Activated CD4-positive, alpha-beta memory T cell treated with anti-CD3 and anti-CD28 coated beads, Interleukin-2, amount 10 ng/mL, durations not matched to agents 7 days and 5 days (primary cell): ENCODE results near the gene BTBD9. TPM values are rescaled to one million over a fixed set of nuclear protein-coding genes. Genes with fewer than 3 reads are reported as not detected.

ENCODE experiments used
- CTCF ChIA-PET: fragments of 350-600 bp; sonication (Branson Sonifier 250); formaldehyde crosslinking; loops from one replicate; lab custom pipeline; 2021; ENCODE audit warnings: antibody characterized with exemption, inconsistent platforms; lab: Charles Lee
- POLR2A ChIA-PET: fragments of 350-600 bp; sonication (Branson Sonifier 250); formaldehyde crosslinking; loops from one replicate; lab custom pipeline; 2021; ENCODE audit warnings: antibody characterized with exemption; lab: Charles Lee
- DNase-seq: peaks from one replicate; pipeline ENCODE4 v3.0.0-alpha.2; 2020
- H3K27ac Mint-ChIP-seq: one replicate; pipeline ENCODE4 v1.8.0; 2021; ENCODE audit warnings: mild to moderate bottlenecking, mixed read lengths
- H3K27me3 Mint-ChIP-seq: one replicate; pipeline ENCODE4 v1.8.0; 2021; ENCODE audit warnings: mixed read lengths
- H3K36me3 Mint-ChIP-seq: one replicate; pipeline ENCODE4 v1.8.0; 2021; ENCODE audit warnings: low read depth, mixed read lengths
- H3K4me1 Mint-ChIP-seq: one replicate; pipeline ENCODE4 v1.8.0; 2021; ENCODE audit warnings: mixed read lengths
- H3K4me3 Mint-ChIP-seq: one replicate; pipeline ENCODE4 v1.8.0; 2021; ENCODE audit warnings: mild to moderate bottlenecking, mixed read lengths
- H3K9me3 Mint-ChIP-seq: one replicate; pipeline ENCODE4 v1.8.0; 2021; ENCODE audit warnings: mixed read lengths
- total RNA-seq, 2 experiments: library from RNA; stranded (reverse); gene quantifications; one replicate each; pipeline ENCODE4 v1.2.3, GENCODE V29; 2021

The BTBD9 gene
- total RNA-seq, 2 experiments from 2014 or later, result 14.7 to 16.1 TPM

DNA sequence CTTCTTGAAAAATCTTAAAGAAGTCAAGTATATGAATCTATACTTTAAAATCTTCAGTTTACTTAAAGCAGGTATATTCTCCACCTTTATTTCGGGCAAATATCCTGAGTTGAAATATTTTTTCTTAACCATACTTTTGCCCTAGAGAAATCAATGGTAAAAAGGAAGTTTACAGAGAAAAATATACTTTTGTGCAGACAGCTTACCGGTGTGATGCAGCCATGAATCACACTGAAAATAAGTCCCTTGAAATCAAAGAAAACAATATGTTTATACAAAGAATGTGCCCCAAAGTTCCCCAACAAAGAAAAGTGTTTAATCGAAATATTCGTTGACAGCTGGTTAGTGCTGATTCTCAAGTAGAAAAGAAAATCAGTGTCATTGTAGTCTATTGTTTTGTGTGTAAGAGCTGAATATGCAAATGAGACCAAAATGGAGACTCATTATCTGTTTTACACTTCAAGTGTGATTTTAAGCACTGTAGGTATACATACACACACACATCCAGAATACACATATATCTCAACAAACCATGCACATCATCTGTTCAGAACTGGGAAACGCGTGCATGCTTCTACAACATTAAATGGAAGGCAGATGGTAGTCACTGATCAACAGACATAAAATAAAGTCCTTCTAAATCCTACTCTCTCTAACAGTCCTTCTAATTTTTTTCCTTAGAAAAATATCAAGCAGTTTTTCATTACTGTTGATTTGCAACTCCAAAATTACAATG lies 73.3 kb downstream of the BTBD9 start:
- Mint-ChIP-seq H3K4me1 (peaks cover 5% of the 10 kb centered on the region), H3K9me3 (no peaks in the 10 kb centered on the region), H3K27me3 (no peaks in the 10 kb centered on the region), H3K4me3 (no peak overlapping the region), H3K36me3 (no peaks in the 10 kb centered on the region), H3K27ac (no peak overlapping the region)
- no peak for DNase-seq
- ChIA-PET POLR2A (interaction anchor here (0.8 kb wide), 1 partner anchor 137 kb away, joined by 3 read pairs; the partner anchor contains the start of gene GLO1), CTCF (no interaction called here)

- Mint-ChIP-seq H3K27me3 (no peaks in the 10 kb centered on the region), H3K27ac (no peak overlapping the region), H3K9me3 (no peaks in the 10 kb centered on the region), H3K4me3 (no peak overlapping the region), H3K36me3 (no peaks in the 10 kb centered on the region), H3K4me1 (no peaks in the 10 kb centered on the region)
- no peak for DNase-seq
- POLR2A ChIA-PET, result no interaction called here
- CTCF ChIA-PET, result no interaction called here
Measured at GRCh38 chr6:38564301-38564700, 75.4 kb downstream of the BTBD9 start.

DNA sequence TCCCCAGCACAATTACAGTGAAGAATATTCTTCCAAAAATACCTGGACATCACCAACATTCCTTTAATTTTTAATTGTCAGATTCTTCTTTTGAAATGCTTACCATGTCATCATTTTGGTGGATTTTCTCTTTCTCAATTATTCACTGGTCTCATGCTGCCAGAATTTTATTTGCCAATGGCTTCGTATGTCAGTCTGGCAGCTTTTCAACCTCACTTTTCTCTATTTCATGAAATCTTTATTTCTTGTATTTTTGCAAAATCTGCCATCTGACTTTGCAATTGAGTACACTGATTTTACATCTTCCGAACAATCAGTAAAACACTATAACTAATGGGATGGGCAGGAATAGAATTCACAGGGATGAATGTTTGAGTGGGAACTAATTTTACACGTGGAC lies 84.1 kb downstream of the BTBD9 start:
- no peaks in the 10 kb centered on the region for H3K9me3 Mint-ChIP-seq
- no peak overlapping the region for H3K4me3 Mint-ChIP-seq
- ChIA-PET CTCF (no interaction called here), POLR2A (no interaction called here)
- H3K4me1 Mint-ChIP-seq, result no peaks in the 10 kb centered on the region
- no peaks in the 10 kb centered on the region for H3K36me3 Mint-ChIP-seq
- H3K27me3 Mint-ChIP-seq, result no peaks in the 10 kb centered on the region
- no peak for DNase-seq
- no peak overlapping the region for H3K27ac Mint-ChIP-seq

DNA sequence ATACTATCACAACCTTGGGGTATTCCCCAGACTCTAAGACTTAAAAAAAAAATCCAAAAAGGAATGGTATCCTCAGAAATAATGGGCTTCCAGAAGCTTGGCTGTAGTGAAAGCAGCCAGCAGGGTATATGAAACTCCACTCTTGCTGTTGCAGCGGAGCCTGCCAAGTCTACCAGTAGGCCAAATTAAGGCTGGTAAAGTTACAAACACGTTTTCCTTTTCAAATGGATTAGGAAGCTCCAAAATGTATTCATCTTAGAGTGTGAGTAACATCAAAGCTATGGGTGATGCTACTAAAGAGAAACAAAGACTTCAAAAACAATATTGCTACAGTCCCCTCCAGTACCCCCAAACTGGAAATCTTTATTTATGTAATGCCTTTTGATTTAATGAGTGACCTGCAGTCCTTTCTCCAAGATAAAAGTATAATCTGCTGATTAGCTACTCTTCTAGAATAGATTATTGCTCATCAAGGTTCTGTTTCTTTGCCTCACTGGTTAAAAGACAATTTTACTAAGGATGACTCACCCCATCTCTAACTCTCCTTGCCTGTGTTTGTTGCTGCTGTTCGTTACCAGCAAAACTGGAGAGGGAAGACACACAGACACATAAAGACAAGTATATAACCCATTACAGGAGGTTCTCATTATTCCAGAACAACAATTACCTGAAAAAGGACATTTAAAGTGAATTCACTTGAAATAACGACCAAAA lies 84.9 kb downstream of the BTBD9 start:
- no peaks in the 10 kb centered on the region for H3K4me1 Mint-ChIP-seq
- no peaks in the 10 kb centered on the region for H3K36me3 Mint-ChIP-seq
- no peak overlapping the region for H3K4me3 Mint-ChIP-seq
- ChIA-PET POLR2A (no interaction called here), CTCF (no interaction called here)
- DNase-seq, result no peak
- no peaks in the 10 kb centered on the region for H3K9me3 Mint-ChIP-seq
- no peak overlapping the region for H3K27ac Mint-ChIP-seq
- H3K27me3 Mint-ChIP-seq, result no peaks in the 10 kb centered on the region

GRCh38 chr6:38554014-38554413 lies 85.7 kb downstream of the BTBD9 start:
- no peak for DNase-seq
- Mint-ChIP-seq H3K4me1 (no peaks in the 10 kb centered on the region), H3K4me3 (no peak overlapping the region), H3K9me3 (no peaks in the 10 kb centered on the region), H3K36me3 (no peaks in the 10 kb centered on the region), H3K27ac (no peak overlapping the region), H3K27me3 (no peaks in the 10 kb centered on the region)
- ChIA-PET POLR2A (no interaction called here), CTCF (no interaction called here)

DNA sequence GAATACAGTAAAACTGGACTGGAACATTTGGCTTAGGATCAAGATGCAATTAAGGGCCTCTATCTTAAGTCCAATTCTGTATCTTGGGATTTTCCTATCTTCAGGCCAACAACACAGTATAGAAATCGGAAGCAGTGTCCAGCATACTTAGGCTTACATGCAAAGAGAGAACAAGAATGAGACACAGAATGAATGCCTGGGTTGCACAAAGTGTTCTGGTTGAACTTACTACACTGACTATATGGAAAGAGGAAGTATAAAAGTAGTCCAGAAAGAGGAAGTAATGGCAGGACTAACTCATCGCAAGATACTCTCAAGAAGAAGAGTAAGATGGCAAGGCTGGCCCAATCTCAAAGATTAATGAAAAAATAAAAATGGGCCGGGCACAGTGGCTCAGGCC lies 87.6 kb downstream of the BTBD9 start:
- Mint-ChIP-seq H3K36me3 (no peaks in the 10 kb centered on the region), H3K4me3 (no peak overlapping the region), H3K4me1 (no peaks in the 10 kb centered on the region), H3K9me3 (no peaks in the 10 kb centered on the region), H3K27me3 (no peaks in the 10 kb centered on the region), H3K27ac (no peak overlapping the region)
- ChIA-PET CTCF (no interaction called here), POLR2A (no interaction called here)
- DNase-seq, result no peak

DNA sequence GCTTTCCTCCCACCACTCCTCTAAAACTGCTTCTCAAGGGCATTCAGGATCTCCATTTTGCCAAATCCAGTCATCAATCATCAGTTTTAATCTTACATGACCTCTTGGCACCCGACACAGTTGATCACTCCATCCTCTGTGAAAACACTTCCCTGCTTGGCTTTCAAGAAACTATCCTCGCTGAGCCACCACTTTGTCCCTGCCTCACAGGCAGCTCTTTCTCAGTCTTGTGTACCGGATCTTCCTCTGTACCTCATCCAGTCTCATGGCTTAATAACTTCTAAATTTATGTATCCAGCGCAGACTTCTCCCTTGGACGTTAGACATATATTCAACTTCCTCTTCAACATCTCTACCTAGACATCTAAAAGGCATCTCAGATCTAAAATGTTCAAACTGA lies 89.9 kb downstream of the BTBD9 start:
- DNase-seq, result no peak
- ChIA-PET CTCF (no interaction called here), POLR2A (no interaction called here)
- Mint-ChIP-seq H3K36me3 (no peaks in the 10 kb centered on the region), H3K4me1 (no peaks in the 10 kb centered on the region), H3K4me3 (no peak overlapping the region), H3K27ac (no peak overlapping the region), H3K27me3 (no peaks in the 10 kb centered on the region), H3K9me3 (no peaks in the 10 kb centered on the region)

GRCh38 chr6:38549180-38549579 lies 90.5 kb downstream of the BTBD9 start:
- POLR2A ChIA-PET, result no interaction called here
- H3K4me3 Mint-ChIP-seq, result no peak overlapping the region
- DNase-seq, result no peak
- H3K4me1 Mint-ChIP-seq, result no peaks in the 10 kb centered on the region
- CTCF ChIA-PET, result no interaction called here
- no peaks in the 10 kb centered on the region for H3K27me3 Mint-ChIP-seq
- peaks cover 3% of the 10 kb centered on the region for H3K36me3 Mint-ChIP-seq
- H3K9me3 Mint-ChIP-seq, result no peaks in the 10 kb centered on the region
- H3K27ac Mint-ChIP-seq, result no peak overlapping the region

DNA sequence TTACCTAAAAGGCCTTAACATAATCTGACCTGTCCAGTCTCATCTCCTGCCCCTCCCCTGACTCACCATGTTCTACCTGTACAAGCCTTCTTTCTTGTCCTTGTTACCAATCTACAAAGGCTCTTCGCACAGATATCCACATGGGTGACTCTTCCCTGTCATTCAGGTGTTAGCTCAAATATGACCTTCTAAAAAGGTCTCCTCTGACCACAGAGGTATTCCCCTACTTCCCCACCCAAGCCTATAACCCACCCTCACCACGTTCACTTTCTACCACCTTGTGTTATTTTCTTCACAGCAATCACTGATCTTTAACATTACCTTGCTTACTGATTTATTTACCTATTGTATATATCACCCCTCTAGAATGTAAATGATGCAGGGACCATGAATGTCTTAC lies 96.7 kb downstream of the BTBD9 start:
- Mint-ChIP-seq H3K9me3 (no peaks in the 10 kb centered on the region), H3K27ac (no peak overlapping the region), H3K36me3 (peaks cover 4% of the 10 kb centered on the region), H3K4me3 (no peak overlapping the region), H3K27me3 (no peaks in the 10 kb centered on the region), H3K4me1 (no peaks in the 10 kb centered on the region)
- ChIA-PET POLR2A (no interaction called here), CTCF (no interaction called here)
- no peak for DNase-seq

- Mint-ChIP-seq H3K4me1 (no peaks in the 10 kb centered on the region), H3K27ac (no peak overlapping the region), H3K9me3 (no peaks in the 10 kb centered on the region), H3K27me3 (no peaks in the 10 kb centered on the region), H3K36me3 (peaks cover 4% of the 10 kb centered on the region), H3K4me3 (no peak overlapping the region)
- ChIA-PET POLR2A (no interaction called here), CTCF (no interaction called here)
- no peak for DNase-seq
Measured at GRCh38 chr6:38542031-38542430, 97.7 kb downstream of the BTBD9 start.

- no peak overlapping the region for H3K27ac Mint-ChIP-seq
- no peak for DNase-seq
- POLR2A ChIA-PET, result no interaction called here
- H3K4me1 Mint-ChIP-seq, result peaks cover 3% of the 10 kb centered on the region
- H3K27me3 Mint-ChIP-seq, result no peaks in the 10 kb centered on the region
- peaks cover 12% of the 10 kb centered on the region for H3K36me3 Mint-ChIP-seq
- H3K9me3 Mint-ChIP-seq, result peaks cover 9% of the 10 kb centered on the region
- CTCF ChIA-PET, result no interaction called here
- no peak overlapping the region for H3K4me3 Mint-ChIP-seq
Measured at GRCh38 chr6:38533064-38533463, 106.7 kb downstream of the BTBD9 start.

DNA sequence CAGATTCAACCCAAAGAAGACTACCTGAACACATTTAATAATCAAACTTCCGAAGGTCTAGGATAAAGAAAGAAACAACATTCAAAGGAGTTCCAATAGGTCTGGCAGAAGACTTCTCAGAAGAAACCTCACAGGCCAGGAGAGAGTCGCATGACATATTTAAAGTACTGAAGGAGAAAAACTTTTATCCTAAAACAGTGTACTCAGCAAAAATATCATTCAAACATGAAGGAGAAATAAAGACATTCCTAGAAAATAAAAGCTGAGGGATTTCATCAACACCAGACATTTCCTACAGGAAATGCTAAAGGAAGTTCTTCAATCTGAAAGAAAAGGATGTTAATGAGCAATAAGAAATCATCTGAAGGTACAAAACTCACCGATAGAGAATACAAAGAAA lies 108.6 kb downstream of the BTBD9 start:
- no peak for DNase-seq
- ChIA-PET CTCF (no interaction called here), POLR2A (no interaction called here)
- Mint-ChIP-seq H3K4me1 (peaks cover 3% of the 10 kb centered on the region), H3K27me3 (no peaks in the 10 kb centered on the region), H3K9me3 (peaks cover 12% of the 10 kb centered on the region), H3K36me3 (peaks cover 15% of the 10 kb centered on the region), H3K4me3 (no peak overlapping the region), H3K27ac (no peak overlapping the region)

DNA sequence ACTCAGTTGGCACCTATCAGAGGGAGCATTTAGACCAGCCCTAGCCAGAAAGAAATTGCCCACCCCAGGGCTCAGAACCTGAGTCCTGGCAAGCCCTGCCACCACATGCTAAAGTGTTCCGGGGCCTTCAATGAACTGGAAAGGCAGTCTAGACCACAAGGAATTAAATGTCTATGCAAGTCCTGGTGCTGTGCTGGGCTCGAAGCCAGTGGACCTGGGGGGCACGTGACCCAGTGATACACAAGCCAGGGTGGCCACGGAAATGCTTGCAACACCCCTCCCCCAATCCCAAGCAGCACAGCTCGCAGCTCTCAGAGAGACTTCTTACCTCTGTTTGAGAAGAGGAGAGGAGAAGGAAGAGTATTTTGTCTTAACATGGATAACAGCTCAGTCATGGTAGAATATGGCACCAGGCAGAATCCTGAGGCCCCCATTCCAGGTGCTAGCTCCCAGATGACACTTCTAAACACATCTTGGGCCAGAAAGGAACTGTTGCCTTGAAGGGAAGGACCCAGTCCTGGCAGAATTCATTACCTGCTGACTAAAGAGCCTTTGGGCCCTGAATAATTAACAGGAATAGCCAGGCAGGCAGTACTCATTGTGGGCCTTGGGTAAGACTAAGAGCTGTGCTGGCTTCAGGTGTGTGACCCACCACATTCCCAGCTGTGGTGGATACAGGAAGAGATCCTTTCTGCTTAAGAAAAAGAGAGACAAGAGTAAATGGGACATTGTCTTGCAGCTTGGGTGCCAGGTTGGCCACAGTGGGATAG lies 111.3 kb downstream of the BTBD9 start:
- Mint-ChIP-seq H3K4me3 (no peak overlapping the region), H3K27ac (no peak overlapping the region), H3K4me1 (peaks cover 4% of the 10 kb centered on the region), H3K36me3 (peaks cover 17% of the 10 kb centered on the region), H3K27me3 (no peaks in the 10 kb centered on the region), H3K9me3 (peaks cover 18% of the 10 kb centered on the region)
- ChIA-PET POLR2A (no interaction called here), CTCF (no interaction called here)
- no peak for DNase-seq
